HepG2 (cell line): ENCODE data around the gene PPP1R7. TPM values are rescaled to one million over a fixed set of nuclear protein-coding genes. Genes with fewer than 3 reads are reported as not detected.
A peak's percentile ranks its signal among the peaks of the same experiment; 100 is the strongest.

ENCODE experiments used
- BHLHE40 ChIP-seq: IDR thresholded peaks from 2 replicates; pipeline ENCODE4 v1.6.1; 2011; ENCODE audit warnings: low read length, improper control_type of control experiment
- HMG20A ChIP-seq: IDR thresholded peaks from 2 replicates; pipeline ENCODE4 v1.6.1; 2016; ENCODE audit warnings: borderline replicate concordance
- HMGXB3 ChIP-seq: sonication (generic); formaldehyde crosslinking; IDR thresholded peaks from 2 replicates; pipeline ENCODE4 v1.4.0; 2020; ENCODE audit warnings: missing genetic modification reagents, borderline replicate concordance
- JUNB ChIP-seq: sonication (generic); formaldehyde crosslinking; IDR thresholded peaks from 2 replicates; pipeline ENCODE4 v1.8.0; 2022; ENCODE audit warnings: missing genetic modification reagents, mild to moderate bottlenecking, borderline replicate concordance
- KDM6A ChIP-seq: IDR thresholded peaks from 2 replicates; pipeline ENCODE4 v1.6.1; 2016; ENCODE audit warnings: low read depth
- MIXL1 ChIP-seq: IDR thresholded peaks from 2 replicates; pipeline ENCODE4 v1.6.1; 2016
- MNT ChIP-seq: fragments of 450-650 bp; IDR thresholded peaks from 2 replicates; pipeline ENCODE4 v1.6.1; 2016
- MYNN ChIP-seq: sonication (generic); formaldehyde crosslinking; IDR thresholded peaks from 2 replicates; pipeline ENCODE4 v1.4.0; 2020; ENCODE audit warnings: mild to moderate bottlenecking, low read depth, missing genetic modification reagents
- NR3C1 ChIP-seq: sonication (generic); formaldehyde crosslinking; IDR thresholded peaks from 2 replicates; pipeline ENCODE4 v1.4.0; 2020; ENCODE audit warnings: missing genetic modification reagents
- RAD21 ChIP-seq: fragments of 450-650 bp; formaldehyde crosslinking; IDR thresholded peaks from 2 replicates; pipeline ENCODE4 v1.5.0; 2020; ENCODE audit warnings: mild to moderate bottlenecking
- RNF2 ChIP-seq: fragments of 450-650 bp; conservative IDR thresholded peaks from 2 replicates; pipeline ENCODE4 v1.6.1; 2016; ENCODE audit warnings: low read depth
- SETDB1 ChIP-seq: sonication (generic); formaldehyde crosslinking; IDR thresholded peaks from 2 replicates; pipeline ENCODE4 v1.5.1; 2020; ENCODE audit warnings: missing genetic modification reagents, mild to moderate bottlenecking, borderline replicate concordance
- ZBTB33 ChIP-seq: sonication (generic); formaldehyde crosslinking; IDR thresholded peaks from 2 replicates; pipeline ENCODE4 v1.4.0; 2020; ENCODE audit warnings: missing genetic modification reagents
- ZBTB34 ChIP-seq: sonication (generic); formaldehyde crosslinking; IDR thresholded peaks from 2 replicates; pipeline ENCODE4 v1.8.0; 2022; ENCODE audit warnings: mild to moderate bottlenecking, missing genetic modification reagents
- ZGPAT ChIP-seq: IDR thresholded peaks from 2 replicates; pipeline ENCODE4 v1.6.1; 2016; ENCODE audit warnings: mild to moderate bottlenecking
- ZNF205 ChIP-seq: IDR thresholded peaks from 2 replicates; pipeline ENCODE4 v1.6.1; 2018; ENCODE audit warnings: missing biosample characterization, missing genetic modification reagents
- ZNF775 ChIP-seq: sonication (generic); formaldehyde crosslinking; IDR thresholded peaks from 2 replicates; pipeline ENCODE4 v1.4.0; 2020; ENCODE audit warnings: missing genetic modification reagents, mild to moderate bottlenecking, moderate library complexity, borderline replicate concordance
- ZNF781 ChIP-seq: sonication (generic); formaldehyde crosslinking; IDR thresholded peaks from 2 replicates; pipeline ENCODE4 v1.5.1; 2020; ENCODE audit warnings: borderline replicate concordance, mild to moderate bottlenecking, missing genetic modification reagents; ENCODE audit errors: not compliant biosample characterization
- ZNF891 ChIP-seq: sonication (generic); formaldehyde crosslinking; IDR thresholded peaks from 2 replicates; pipeline ENCODE4 v1.5.0; 2020; ENCODE audit warnings: mild to moderate bottlenecking, missing genetic modification reagents
- polyA plus RNA-seq, 8 experiments: library from polyadenylated mRNA; depleted of rRNA in 3 of 8; stranded (reverse) in 7 of 8; unstranded in 1 of 8; fragments of >200 nt; fragmentation: Illumina TruSeq in 4 of 8; extraction: Trizol in 4 of 8; gene quantifications; 2 replicates each; pipeline versions ENCODE4 v1.2.1 to v1.2.3, GENCODE V29; 2011 to 2016; ENCODE audit warnings: low read depth in 4 of 8, missing spikeins in 1 of 8, mixed read lengths in 1 of 8; ENCODE audit not compliant: insufficient read depth in 1 of 8
- total RNA-seq, 5 experiments: library from RNA; depleted of rRNA; stranded (reverse); fragments of >200 nt; fragmentation: Illumina TruSeq; extraction: Trizol; gene quantifications; 2 replicates each; pipeline ENCODE4 v1.2.3, GENCODE V29; 2016; ENCODE audit warnings: low read depth in 1 of 5

PPP1R7 gene
- total and polyA plus RNA-seq, 2 of the 13 experiments (the other 11 are each of a cell fraction or from before 2014, with no cell fraction given): 33.3 to 67.9 TPM

- TF ChIP-seq HMGXB3: no peak
- TF ChIP-seq KDM6A (CRISPR knock-in tag): no peak
- no peak; the same call in 1 of the 2 replicates for TF ChIP-seq RNF2
- no peak for TF ChIP-seq HMG20A (CRISPR knock-in tag)
- no peak for TF ChIP-seq SETDB1 (CRISPR knock-in tag)
- TF ChIP-seq MNT: 0 out of 2 replicates have a peak, but pooled peaks have one; percentile 10
- 0 out of 2 replicates have a peak, but pooled peaks have one; percentile 85 for TF ChIP-seq NR3C1 (CRISPR knock-in tag)
- TF ChIP-seq ZBTB34: no peak
- no peak for TF ChIP-seq ZNF205 (CRISPR knock-in tag)
- TF ChIP-seq ZNF891 (CRISPR knock-in tag): no peak
- TF ChIP-seq BHLHE40: peak; percentile 84
- no peak for TF ChIP-seq RAD21 (CRISPR knock-in tag)
- no peak for TF ChIP-seq ZNF775 (CRISPR knock-in tag)
- TF ChIP-seq ZBTB33 (CRISPR knock-in tag): peak; percentile 61; the same call in 1 of the 2 replicates
- TF ChIP-seq JUNB (CRISPR knock-in tag): no peak
- no peak for TF ChIP-seq MYNN (CRISPR knock-in tag)
- no peak for TF ChIP-seq ZGPAT
- peak; percentile 15; the same call in 1 of the 2 replicates for TF ChIP-seq MIXL1 (CRISPR knock-in tag)
- no peak for TF ChIP-seq ZNF781 (CRISPR knock-in tag)
Measured at GRCh38 chr2:241218131-241219029, 68.1 kb downstream of the PPP1R7 start (continued).
